H9 (cell line): ENCODE data around the gene PMEPA1. TPM values are rescaled to one million over a fixed set of nuclear protein-coding genes. Genes with fewer than 3 reads are reported as not detected.

Experiments
- DNase-seq: peaks from one replicate; pipeline ENCODE4 v3.0.0-alpha.2; 2017
- H2AFZ ChIP-seq: one replicate; pipeline ENCODE4 v1.6.1; 2013; ENCODE audit warnings: mild to moderate bottlenecking, low read length, control low read depth, moderate library complexity
- H2AK5ac ChIP-seq: 2 replicates; pipeline ENCODE4 v1.6.1; 2013; ENCODE audit warnings: low read length, control low read depth, mixed read lengths; ENCODE audit not compliant: insufficient read length
- H2BK120ac ChIP-seq: one replicate; pipeline ENCODE4 v1.6.1; 2013; ENCODE audit warnings: low read depth, mild to moderate bottlenecking, low read length, control low read depth, inconsistent platforms; ENCODE audit not compliant: poor library complexity, severe bottlenecking
- H2BK12ac ChIP-seq: 2 replicates; pipeline ENCODE4 v1.6.1; 2013; ENCODE audit warnings: low read length, control low read depth, mixed read lengths, low read depth; ENCODE audit not compliant: insufficient read length
- H2BK15ac ChIP-seq: 2 replicates; pipeline ENCODE4 v1.6.1; 2013; ENCODE audit warnings: low read depth, low read length, control low read depth
- H2BK20ac ChIP-seq: one replicate; pipeline ENCODE4 v1.6.1; 2013; ENCODE audit warnings: low read depth, mild to moderate bottlenecking, low read length, control low read depth, inconsistent platforms; ENCODE audit not compliant: poor library complexity, severe bottlenecking
- H2BK5ac ChIP-seq: 2 replicates; pipeline ENCODE4 v1.6.1; 2013; ENCODE audit warnings: low read length, control low read depth, mixed read lengths; ENCODE audit not compliant: insufficient read length
- H3K14ac ChIP-seq: 2 replicates; pipeline ENCODE4 v1.6.1; 2013; ENCODE audit warnings: low read length, control low read depth; ENCODE audit not compliant: insufficient read depth
- H3K18ac ChIP-seq: 2 replicates; pipeline ENCODE4 v1.6.1; 2013; ENCODE audit warnings: low read depth, mild to moderate bottlenecking, mixed read lengths, low read length, control low read depth; ENCODE audit not compliant: insufficient read length
- H3K23ac ChIP-seq: 2 replicates; pipeline ENCODE4 v1.6.1; 2013; ENCODE audit warnings: low read length, control low read depth, mixed read lengths, low read depth; ENCODE audit not compliant: insufficient read length
- H3K23me2 ChIP-seq: 2 replicates; pipeline ENCODE4 v1.6.1; 2013; ENCODE audit warnings: low read depth, mild to moderate bottlenecking, mixed read lengths, low read length, control low read depth; ENCODE audit not compliant: insufficient read length, poor library complexity, severe bottlenecking
- H3K27ac ChIP-seq: 2 replicates; pipeline ENCODE4 v1.5.1; 2013; ENCODE audit warnings: low read length, control low read depth, mixed read lengths, low read depth; ENCODE audit not compliant: insufficient read length
- H3K27me3 ChIP-seq: 2 replicates; pipeline ENCODE4 v1.6.1; 2013; ENCODE audit warnings: low read length, control low read depth, inconsistent platforms; ENCODE audit not compliant: insufficient read depth
- H3K4ac ChIP-seq: 2 replicates; pipeline ENCODE4 v1.6.1; 2013; ENCODE audit warnings: low read depth, mild to moderate bottlenecking, control low read depth, inconsistent platforms, low read length, moderate library complexity
- H3K4me1 ChIP-seq: 2 replicates; pipeline ENCODE4 v1.6.1; 2013; ENCODE audit warnings: low read length, control low read depth, inconsistent platforms; ENCODE audit not compliant: insufficient read depth
- H3K4me2 ChIP-seq: 2 replicates; pipeline ENCODE4 v1.6.1; 2013; ENCODE audit warnings: low read length, control low read depth, mixed read lengths; ENCODE audit not compliant: insufficient read length, insufficient read depth
- H3K56ac ChIP-seq: 2 replicates; pipeline ENCODE4 v1.6.1; 2013; ENCODE audit warnings: low read depth, mild to moderate bottlenecking, mixed read lengths, low read length, control low read depth; ENCODE audit not compliant: insufficient read length
- H3K79me1 ChIP-seq: 2 replicates; pipeline ENCODE4 v1.6.1; 2013; ENCODE audit warnings: low read depth, mild to moderate bottlenecking, moderate library complexity, low read length, control low read depth, inconsistent platforms; ENCODE audit not compliant: insufficient read depth, poor library complexity, severe bottlenecking
- H3K79me2 ChIP-seq: 2 replicates; pipeline ENCODE4 v1.6.1; 2013; ENCODE audit warnings: low read length, control low read depth, inconsistent platforms; ENCODE audit not compliant: insufficient read depth
- H3K9ac ChIP-seq: 2 replicates; pipeline ENCODE4 v1.6.1; 2013; ENCODE audit warnings: low read length, control low read depth, mixed read lengths; ENCODE audit not compliant: insufficient read length; ENCODE audit errors: extremely low read depth
- H3K9me3 ChIP-seq: one replicate; pipeline ENCODE4 v1.6.1; 2013; ENCODE audit warnings: low read depth, low read length, inconsistent platforms; ENCODE audit not compliant: control insufficient read depth
- H3T11ph ChIP-seq: one replicate; pipeline ENCODE4 v1.6.1; 2013; ENCODE audit warnings: mild to moderate bottlenecking, low read length, control low read depth, inconsistent platforms
- H4K20me1 ChIP-seq: one replicate; pipeline ENCODE4 v1.6.1; 2013; ENCODE audit not compliant: control insufficient read depth, insufficient read length, insufficient read depth
- H4K5ac ChIP-seq: 2 replicates; pipeline ENCODE4 v1.6.1; 2013; ENCODE audit warnings: low read depth, mild to moderate bottlenecking, mixed read lengths, low read length, control low read depth; ENCODE audit not compliant: insufficient read length
- H4K8ac ChIP-seq: replicated peaks from 2 replicates; pipeline ENCODE4 v1.6.1; 2013; ENCODE audit warnings: low read length, control low read depth, mixed read lengths, low read depth; ENCODE audit not compliant: insufficient read length
- H4K91ac ChIP-seq: 2 replicates; pipeline ENCODE4 v1.6.1; 2013; ENCODE audit warnings: low read depth, mild to moderate bottlenecking, moderate library complexity, mixed read lengths, low read length, control low read depth; ENCODE audit not compliant: insufficient read length
- H3K27ac Mint-ChIP-seq, 3 experiments: 2 replicates in 2 of 3; 3 replicates in 1 of 3; pipeline ENCODE4 v1.8.0; 2020 to 2021; ENCODE audit warnings: mixed read lengths in 3 of 3, mild to moderate bottlenecking in 1 of 3, moderate library complexity in 1 of 3
- H3K27me3 Mint-ChIP-seq: 2 replicates; pipeline ENCODE4 v1.8.0; 2021; ENCODE audit warnings: low read depth, mild to moderate bottlenecking, moderate library complexity, mixed read lengths
- H3K36me3 Mint-ChIP-seq, 3 experiments: 2 replicates in 2 of 3; 3 replicates in 1 of 3; pipeline ENCODE4 v1.8.0; 2020 to 2021; ENCODE audit warnings: low read depth in 3 of 3, mixed read lengths in 3 of 3; ENCODE audit not compliant: insufficient read depth in 1 of 3
- H3K4me1 Mint-ChIP-seq, 2 experiments: 2 replicates each; pipeline ENCODE4 v1.8.0; 2020; ENCODE audit warnings: mixed read lengths in 2 of 2
- H3K4me3 Mint-ChIP-seq, 2 experiments: 2 replicates in 1 of 2; 3 replicates in 1 of 2; pipeline ENCODE4 v1.8.0; 2020 to 2021; ENCODE audit warnings: mild to moderate bottlenecking in 2 of 2, mixed read lengths in 2 of 2, moderate library complexity in 1 of 2
- H3K9me3 Mint-ChIP-seq, 2 experiments: 2 replicates in 1 of 2; 3 replicates in 1 of 2; pipeline ENCODE4 v1.8.0; 2020; ENCODE audit warnings: mild to moderate bottlenecking in 2 of 2, mixed read lengths in 2 of 2, moderate library complexity in 1 of 2
- CTCF ChIP-seq: fragments of 200-600 bp; sonication (generic); conservative IDR thresholded peaks from 3 replicates; pipeline ENCODE4 v1.8.0; 2021; ENCODE audit warnings: antibody characterized with exemption, mild to moderate bottlenecking
- WGBS: extraction: QIAGEN DNeasy Blood & Tissue Kit; methylation state at CpG from one replicate; pipeline ENCODE4 v1.1.7; 2013; ENCODE audit warnings: missing lambda C conversion rate, low lambda C conversion rate, mixed read lengths; ENCODE audit not compliant: insufficient read length; ENCODE audit errors: extremely low coverage; 5-methylcytosine and 5-hydroxymethylcytosine counted together
- total RNA-seq: library from RNA; stranded (reverse); gene quantifications from 2 replicates; pipeline ENCODE4 v1.2.1, GENCODE V29; 2021

The PMEPA1 gene
- total RNA-seq, 1 experiment from 2014 or later = 34.6 TPM

- H2BK20ac ChIP-seq = no peak overlapping the region
- WGBS = no CpG with 5 or more reads among the region's 3 CpGs
- H2AK5ac ChIP-seq = no peak overlapping the region
- no peak overlapping the region for H4K8ac ChIP-seq
- no peak overlapping the region for H4K5ac ChIP-seq
- no peak overlapping the region for H3T11ph ChIP-seq
- no peaks in the 10 kb centered on the region for H3K9me3 ChIP-seq
- H3K27me3 ChIP-seq = no peaks in the 10 kb centered on the region
- Mint-ChIP-seq H3K4me1 (peaks cover 19 to 22% of the 10 kb centered on the region in 2 experiments), H3K27me3 (peaks cover 4% of the 10 kb centered on the region), H3K9me3 (no peaks in the 10 kb centered on the region), H3K4me3 (no peak overlapping the region), H3K27ac (no peak overlapping the region), H3K36me3 (no peaks in the 10 kb centered on the region; a peak in 2 of 7 replicates)
- H3K56ac ChIP-seq = no peak overlapping the region
- TF ChIP-seq CTCF = no peak
- H4K91ac ChIP-seq = no peak overlapping the region
- no peak overlapping the region for H3K4ac ChIP-seq
- H2BK15ac ChIP-seq = no peak overlapping the region
- H3K14ac ChIP-seq = no peak overlapping the region
- DNase-seq = no peak
- no peaks in the 10 kb centered on the region for H3K79me1 ChIP-seq
- no peak overlapping the region for H3K18ac ChIP-seq
- H2BK12ac ChIP-seq = no peak overlapping the region
- no peak overlapping the region for H3K9ac ChIP-seq
- H3K23me2 ChIP-seq = peaks cover 3% of the 10 kb centered on the region
- H3K4me2 ChIP-seq = no peak overlapping the region
- H4K20me1 ChIP-seq = no peaks in the 10 kb centered on the region
- H3K79me2 ChIP-seq = no peaks in the 10 kb centered on the region
- no peak overlapping the region for H3K23ac ChIP-seq
- H2BK120ac ChIP-seq = no peak overlapping the region
- H2BK5ac ChIP-seq = no peak overlapping the region
- no peak overlapping the region for H3K27ac ChIP-seq
- no peaks in the 10 kb centered on the region for H3K4me1 ChIP-seq
- H2AFZ ChIP-seq = no peak overlapping the region
Measured at GRCh38 chr20:57716901-57717300, 7.1 kb upstream of the PMEPA1 start.
